HG02973 (cell line): ENCODE measurements around the gene CLCF1.
"Not testable (repeated sequence)": the region's sequence is repeated elsewhere in the genome, so short reads cannot be mapped to it uniquely, and the experiment has no call there.

Source experiments
- ATAC-seq: cut with Tn5 transposase; IDR thresholded peaks from one replicate; pipeline ENCODE4 v1.9.1; 2021; ENCODE audit warnings: moderate library complexity; ENCODE audit not compliant: unreplicated experiment

CLCF1 gene

GRCh38 chr11:67409261-67409666 lies 35.9 kb upstream of the CLCF1 start:
- no peak for ATAC-seq

GRCh38 chr11:67408437-67409200 lies 35.2 kb upstream of the CLCF1 start:
- ATAC-seq: no peak

GRCh38 chr11:67407688-67408163 lies 34.3 kb upstream of the CLCF1 start:
- ATAC-seq: no peak

- no peak for ATAC-seq
These were observed 33.7 kb upstream of the CLCF1 start for GRCh38 chr11:67406969-67407687.

- ATAC-seq: no peak
These were observed 33.1 kb upstream of the CLCF1 start for GRCh38 chr11:67406420-67406968.

GRCh38 chr11:67405688-67406339 lies 32.4 kb upstream of the CLCF1 start:
- no peak for ATAC-seq

GRCh38 chr11:67405196-67405567 lies 31.8 kb upstream of the CLCF1 start:
- no peak for ATAC-seq

- no peak for ATAC-seq
These were observed 31.3 kb upstream of the CLCF1 start for GRCh38 chr11:67404515-67405195.

GRCh38 chr11:67403085-67403484 lies 29.7 kb upstream of the CLCF1 start:
- ATAC-seq: not testable (repeated sequence)

- not testable (repeated sequence) for ATAC-seq
These were observed 28.9 kb upstream of the CLCF1 start for GRCh38 chr11:67402192-67402839.

- peak; percentile 50 for ATAC-seq
These were observed 28.2 kb upstream of the CLCF1 start, which contains the start of gene PPP1CA for GRCh38 chr11:67401495-67402191. Gene PPP1CA, minus strand, starts transcription at chr11:67401858. Its CDS starts 76 bp downstream, at chr11:67401782.

- no peak for ATAC-seq
These were observed 27.6 kb upstream of the CLCF1 start for GRCh38 chr11:67400942-67401494.

- ATAC-seq: no peak
These were observed 27.0 kb upstream of the CLCF1 start for GRCh38 chr11:67400251-67400941.

GRCh38 chr11:67398661-67399563 lies 25.5 kb upstream of the CLCF1 start:
- no peak for ATAC-seq

GRCh38 chr11:67397986-67398660 lies 24.7 kb upstream of the CLCF1 start:
- ATAC-seq: no peak

GRCh38 chr11:67397536-67397935 lies 24.1 kb upstream of the CLCF1 start:
- ATAC-seq: no peak
